ENCODE data around the gene RNF20.
"Not testable (repeated sequence)": the region's sequence is repeated elsewhere in the genome, so short reads cannot be mapped to it uniquely, and the experiment has no call there.

The RNF20 gene

DNA sequence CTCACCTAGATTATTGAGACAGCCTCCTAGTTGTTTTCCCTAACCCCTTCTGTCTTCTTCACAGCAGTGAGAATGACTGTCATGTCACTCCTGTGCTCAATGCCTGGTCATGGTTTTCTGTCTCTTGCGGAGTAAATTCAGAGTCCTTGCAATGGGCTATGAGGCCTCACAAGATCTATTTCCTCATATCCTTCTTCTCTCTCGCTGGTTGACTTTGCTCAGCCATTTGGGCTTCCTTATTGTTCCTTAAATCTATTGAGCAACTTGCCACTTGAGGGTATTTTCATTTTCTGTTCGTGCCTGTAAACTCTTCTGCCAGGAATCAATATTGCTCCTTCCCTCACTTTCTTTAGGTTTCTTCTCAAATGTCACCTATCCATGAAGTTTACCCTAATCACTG, 52.1 kb downstream of the RNF20 start:
- Histone ChIP-seq H3K4me1 (no peaks in the 10 kb centered on the region), H3K27me3 (ENCODE audit: low read depth) (no peaks in the 10 kb centered on the region), H3K9me3 (no peaks in the 10 kb centered on the region), H3K36me3 (replicated peaks) (no peaks in the 10 kb centered on the region), H3K4me3 (no peak overlapping the region)
- in situ Hi-C loops (cut with MboI; ENCODE audit: low sequenced_read_pairs), result no loop called here
- no peak for DNase-seq (ENCODE audit: low spot score in 2 of 2)

DNA sequence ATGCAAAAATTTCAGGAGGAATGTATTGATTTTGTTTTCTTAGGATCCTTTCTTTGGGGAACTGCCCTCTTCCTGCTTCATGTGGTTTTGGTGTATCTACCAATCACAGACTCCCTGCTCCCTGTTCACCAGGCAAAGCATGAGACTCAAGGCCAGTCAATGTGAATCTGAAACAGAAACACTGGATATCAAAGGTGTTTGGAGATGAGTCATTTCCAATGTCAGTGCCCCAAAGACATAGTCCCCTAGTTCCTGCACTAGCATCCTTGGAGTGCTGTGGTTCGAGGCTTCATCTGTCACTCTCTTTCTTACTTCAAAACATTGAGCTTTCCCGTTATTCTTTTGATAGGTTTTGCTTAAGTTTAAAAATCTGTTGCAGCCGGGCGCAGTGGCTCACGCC, 53.0 kb downstream of the RNF20 start:
- in situ Hi-C loops (cut with MboI; ENCODE audit: low sequenced_read_pairs), result no loop called here

DNA sequence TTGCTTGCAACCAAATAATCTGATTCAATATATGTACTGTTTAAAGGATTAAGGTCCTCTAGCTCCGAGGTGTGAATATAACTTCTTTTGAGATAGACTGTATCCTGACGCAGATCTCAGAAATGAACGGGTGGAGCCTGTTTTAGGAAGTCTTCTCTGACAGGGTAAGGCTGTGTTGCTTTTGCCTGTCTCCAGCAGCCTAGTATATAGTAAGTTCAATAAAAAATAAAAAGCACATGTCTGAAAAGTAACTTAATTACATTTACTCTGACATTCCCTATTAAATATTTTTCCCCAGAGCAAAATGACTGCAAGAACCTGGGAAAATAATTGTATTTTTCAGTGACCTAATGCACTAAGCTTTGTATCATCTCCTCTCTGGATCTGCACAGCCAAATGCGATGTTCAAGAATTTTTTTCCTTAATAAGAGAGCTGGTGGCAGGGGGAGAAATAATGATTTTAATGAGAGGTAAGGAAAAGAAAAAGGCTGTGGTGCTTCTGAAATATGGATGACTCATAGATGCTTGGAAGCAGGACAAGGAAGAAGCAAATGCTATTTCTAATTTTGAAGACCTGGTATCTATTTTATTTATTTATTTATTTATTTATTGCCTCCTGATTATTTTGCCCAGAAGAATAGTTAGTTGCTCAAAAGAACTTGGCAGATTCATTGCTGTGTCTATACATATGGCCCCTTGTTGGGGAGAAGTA, 53.8 kb downstream of the RNF20 start:
- in situ Hi-C loops (cut with MboI; ENCODE audit: low sequenced_read_pairs), result no loop called here
- H3K4me3 ChIP-seq, result no peak overlapping the region
- H3K36me3 ChIP-seq (replicated peaks), result no peaks in the 10 kb centered on the region
- H3K9me3 ChIP-seq, result no peaks in the 10 kb centered on the region
- no peaks in the 10 kb centered on the region for H3K27me3 ChIP-seq (ENCODE audit: low read depth)
- no peak for DNase-seq (ENCODE audit: low spot score in 2 of 2)
- H3K4me1 ChIP-seq, result peaks cover 4% of the 10 kb centered on the region; the same call in 1 of the 2 replicates

More for the DNA sequence above, 53.0 kb downstream of the RNF20 start:
- Histone ChIP-seq H3K9me3 (no peaks in the 10 kb centered on the region), H3K4me1 (peaks cover 3% of the 10 kb centered on the region; the same call in 1 of the 2 replicates), H3K4me3 (no peak overlapping the region), H3K36me3 (replicated peaks) (no peaks in the 10 kb centered on the region), H3K27me3 (ENCODE audit: low read depth) (no peaks in the 10 kb centered on the region)
- DNase-seq (ENCODE audit: low spot score in 2 of 2), result no peak

DNA sequence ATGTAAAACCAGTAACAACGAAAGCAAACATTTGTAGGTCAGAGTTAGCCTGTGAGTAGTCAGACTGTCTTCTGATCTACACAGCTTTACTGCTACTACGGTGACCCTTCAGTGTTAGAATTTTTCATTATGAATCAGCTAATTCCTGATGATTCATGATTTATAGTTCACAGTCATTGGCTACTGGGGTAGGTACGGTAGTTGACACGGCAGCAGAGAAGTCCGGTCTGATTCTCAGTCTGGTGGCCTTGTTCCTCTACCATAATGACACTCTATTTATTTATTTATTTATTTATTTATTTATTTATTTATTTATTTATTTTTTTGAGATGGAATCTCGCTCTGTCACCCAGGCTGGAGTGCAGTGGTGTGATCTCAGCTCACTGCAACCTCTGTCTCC, 56.4 kb downstream of the RNF20 start:
- DNase-seq (ENCODE audit: low spot score in 2 of 2); H3K36me3 ChIP-seq (replicated peaks); H3K4me3 ChIP-seq; H3K9me3 ChIP-seq; H3K4me1 ChIP-seq; in situ Hi-C loops (cut with MboI; ENCODE audit: low sequenced_read_pairs); H3K27me3 ChIP-seq (ENCODE audit: low read depth): not testable (repeated sequence)

DNA sequence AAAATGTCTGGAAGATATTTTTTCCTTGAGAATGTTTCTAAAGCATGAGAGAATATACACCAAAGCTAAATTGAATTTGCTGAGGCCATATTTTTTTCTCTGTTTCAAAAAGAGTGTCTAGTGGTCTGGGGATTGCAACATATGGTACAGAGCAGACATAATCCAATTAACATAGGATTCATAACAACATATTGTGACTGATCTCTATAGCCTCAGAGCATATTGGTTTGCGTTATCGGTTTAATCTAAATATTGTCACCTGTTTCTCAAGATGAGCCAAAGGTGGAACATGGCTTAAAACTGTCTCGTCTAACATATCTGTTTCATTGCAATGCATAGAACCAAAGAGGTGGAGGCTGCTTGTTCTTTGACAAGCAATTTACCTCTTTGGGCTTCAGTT, 57.2 kb downstream of the RNF20 start:
- no peak for DNase-seq (ENCODE audit: low spot score in 2 of 2)
- Histone ChIP-seq H3K4me1 (peaks cover 4% of the 10 kb centered on the region; the same call in 1 of the 2 replicates), H3K36me3 (replicated peaks) (no peaks in the 10 kb centered on the region), H3K27me3 (ENCODE audit: low read depth) (no peaks in the 10 kb centered on the region), H3K4me3 (no peak overlapping the region), H3K9me3 (no peaks in the 10 kb centered on the region)
- in situ Hi-C loops (cut with MboI; ENCODE audit: low sequenced_read_pairs), result no loop called here

DNA sequence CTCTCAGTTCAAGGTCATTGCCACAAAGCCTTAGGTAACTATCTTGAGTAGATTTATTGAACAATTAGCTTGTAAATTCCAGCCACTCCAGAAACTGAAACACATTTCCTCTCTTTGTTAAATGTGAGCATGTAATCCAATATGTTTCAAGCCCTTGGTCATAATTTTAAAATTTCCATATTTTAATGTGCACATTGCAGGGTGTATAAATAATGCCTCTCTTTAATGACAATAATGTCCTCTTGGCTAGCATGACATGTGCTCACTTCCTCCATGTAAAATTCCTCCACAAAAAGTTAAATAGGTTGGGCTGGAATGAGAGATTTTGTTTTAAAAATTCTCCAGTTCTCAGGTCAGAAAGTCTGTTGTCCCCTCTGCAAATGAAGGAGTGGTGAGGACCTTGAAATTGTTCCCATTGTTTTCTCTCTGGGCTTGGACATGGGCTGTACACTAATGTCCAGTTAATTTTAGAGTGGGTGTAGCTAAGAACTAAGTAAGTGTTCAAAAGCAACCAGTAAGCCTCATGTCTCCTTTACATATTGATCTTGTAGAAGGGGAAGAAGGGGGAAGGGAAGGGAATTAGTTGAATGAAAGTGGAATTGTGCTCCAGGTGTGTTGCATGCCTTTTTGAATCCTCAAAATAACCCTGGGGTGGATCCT, 58.3 kb downstream of the RNF20 start:
- no peak overlapping the region for H3K4me3 ChIP-seq
- in situ Hi-C loops (cut with MboI; ENCODE audit: low sequenced_read_pairs), result no loop called here
- no peaks in the 10 kb centered on the region for H3K9me3 ChIP-seq
- no peaks in the 10 kb centered on the region for H3K27me3 ChIP-seq (ENCODE audit: low read depth)
- peaks cover 4% of the 10 kb centered on the region; the same call in 1 of the 2 replicates for H3K4me1 ChIP-seq
- H3K36me3 ChIP-seq (replicated peaks), result no peaks in the 10 kb centered on the region
- DNase-seq (ENCODE audit: low spot score in 2 of 2), result no peak

DNA sequence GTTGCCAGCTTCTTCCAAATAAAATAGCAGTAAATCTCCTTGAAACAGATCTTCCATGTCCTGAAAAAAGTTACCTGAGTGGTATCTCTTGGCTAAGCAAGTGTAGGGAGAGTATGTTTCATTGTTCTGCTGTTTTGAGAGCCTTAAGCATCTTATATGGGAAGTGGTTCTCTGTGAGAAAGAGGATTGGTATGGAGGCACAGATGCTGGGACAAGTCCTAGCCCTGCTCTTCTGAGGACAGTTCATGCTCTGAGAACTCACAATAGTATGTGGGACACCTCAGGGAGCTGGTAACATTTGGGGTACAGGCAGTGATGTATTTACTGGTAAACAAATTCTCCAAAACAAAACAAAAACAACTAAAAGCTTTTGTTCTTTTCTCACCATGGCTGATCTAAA, 59.1 kb downstream of the RNF20 start:
- Histone ChIP-seq H3K27me3 (ENCODE audit: low read depth) (no peaks in the 10 kb centered on the region), H3K9me3 (no peaks in the 10 kb centered on the region), H3K4me1 (peaks cover 4% of the 10 kb centered on the region; the same call in 1 of the 2 replicates), H3K36me3 (replicated peaks) (no peaks in the 10 kb centered on the region), H3K4me3 (no peak overlapping the region)
- no peak for DNase-seq (ENCODE audit: low spot score in 2 of 2)
- in situ Hi-C loops (cut with MboI; ENCODE audit: low sequenced_read_pairs), result no loop called here

DNA sequence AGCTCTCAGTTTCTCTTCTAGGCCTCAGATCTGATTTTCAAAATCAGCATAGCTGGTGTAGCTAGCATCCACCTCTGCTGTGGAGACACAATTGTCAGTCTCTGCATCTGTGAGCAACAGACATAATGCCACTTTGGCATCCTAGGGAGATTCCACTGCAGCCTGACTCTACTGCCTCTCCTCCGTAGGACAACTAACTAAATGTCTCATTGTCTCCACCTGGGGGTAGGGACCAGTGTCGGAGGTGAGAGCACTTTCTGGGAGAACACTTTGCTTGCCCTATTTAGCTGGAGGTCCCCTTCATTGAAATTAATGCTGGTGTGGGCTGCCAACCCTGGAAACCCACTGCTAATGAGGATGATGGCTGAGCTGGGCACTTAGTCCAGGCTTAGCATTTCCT, 59.7 kb downstream of the RNF20 start:
- in situ Hi-C loops (cut with MboI; ENCODE audit: low sequenced_read_pairs), result no loop called here
- H3K4me1 ChIP-seq, result peaks cover 4% of the 10 kb centered on the region; the same call in 1 of the 2 replicates
- no peak for DNase-seq (ENCODE audit: low spot score in 2 of 2)
- H3K27me3 ChIP-seq (ENCODE audit: low read depth), result no peaks in the 10 kb centered on the region
- H3K4me3 ChIP-seq, result no peak overlapping the region
- H3K36me3 ChIP-seq (replicated peaks), result no peaks in the 10 kb centered on the region
- H3K9me3 ChIP-seq, result no peaks in the 10 kb centered on the region

DNA sequence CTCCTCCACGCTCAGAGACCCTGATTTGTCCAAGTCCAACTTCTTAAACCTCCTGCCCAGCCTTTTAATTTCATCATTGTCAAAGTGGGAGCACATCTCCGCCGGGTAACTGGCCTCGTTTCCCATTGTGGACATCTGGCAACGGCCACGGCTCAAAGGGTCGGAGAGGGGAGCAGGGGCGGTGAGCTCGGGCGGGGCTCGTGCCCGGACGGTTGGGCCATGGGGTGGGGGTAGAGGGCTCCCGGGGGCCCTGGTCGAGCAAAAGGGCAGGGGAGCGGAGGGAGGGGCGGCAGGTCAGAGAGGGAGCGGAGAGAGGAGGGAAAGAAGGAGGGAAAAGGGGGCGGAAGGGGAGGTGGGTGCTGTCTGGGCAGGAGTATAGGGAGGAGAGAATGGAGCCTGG, 61.1 kb downstream of the RNF20 start, which contains the start of gene PPP3R2:
Gene PPP3R2, minus strand, starts transcription at position 174 of the 400 bp plus-strand sequence. Its CDS starts 48 bp downstream, at position 126.
- no peaks in the 10 kb centered on the region for H3K36me3 ChIP-seq (replicated peaks)
- no peaks in the 10 kb centered on the region for H3K27me3 ChIP-seq (ENCODE audit: low read depth)
- in situ Hi-C loops (cut with MboI; ENCODE audit: low sequenced_read_pairs), result no loop called here
- H3K4me1 ChIP-seq, result peaks cover 4% of the 10 kb centered on the region; the same call in 1 of the 2 replicates
- DNase-seq (ENCODE audit: low spot score in 2 of 2), result no peak
- no peak within 1 kb of the TSS for H3K4me3 ChIP-seq
- H3K9me3 ChIP-seq, result no peaks in the 10 kb centered on the region

DNA sequence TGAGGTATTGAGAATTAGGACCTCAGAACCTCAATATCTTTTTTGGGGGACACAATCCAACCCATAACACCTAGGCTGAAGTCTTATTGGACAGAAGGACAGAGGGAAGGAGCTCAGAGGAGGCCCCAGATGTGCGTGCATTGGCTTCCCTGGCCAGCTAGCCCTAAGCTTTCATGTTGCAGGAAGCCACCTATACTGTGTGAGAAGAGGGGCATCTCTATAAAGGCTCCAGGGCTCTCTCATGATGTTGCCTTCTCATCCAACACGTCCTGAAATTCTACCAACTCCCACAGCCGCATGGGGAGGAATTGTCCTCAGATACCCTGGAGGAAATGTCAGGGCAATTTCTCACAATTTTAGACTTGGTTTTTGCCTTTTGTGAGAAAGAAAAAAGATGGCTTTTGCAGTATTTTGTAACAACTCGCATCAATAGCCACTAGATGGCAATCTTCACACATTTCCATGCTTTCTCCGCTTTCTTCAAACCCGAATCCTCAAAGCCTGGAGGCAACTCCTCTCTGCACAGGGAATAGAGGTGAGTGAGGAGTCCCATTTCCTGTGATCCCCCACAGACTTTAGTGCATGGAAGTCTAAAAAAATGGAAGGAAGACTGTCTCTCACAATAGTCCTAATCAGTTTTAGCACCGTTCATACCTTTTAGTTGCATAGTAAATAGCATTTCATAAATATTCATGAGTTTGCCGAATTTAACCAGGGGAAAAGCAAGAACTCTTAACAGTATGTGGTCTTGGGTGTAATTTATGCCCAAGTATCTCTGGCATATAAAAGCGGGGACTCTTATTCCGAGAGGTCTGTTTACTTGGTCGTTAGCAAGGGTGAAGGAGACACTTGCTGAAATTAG, 68.5 kb downstream of the RNF20 start:
- Histone ChIP-seq H3K36me3 (replicated peaks) (no peaks in the 10 kb centered on the region), H3K9me3 (no peaks in the 10 kb centered on the region), H3K4me3 (no peak overlapping the region), H3K4me1 (no peaks in the 10 kb centered on the region), H3K27me3 (ENCODE audit: low read depth) (peaks cover 11% of the 10 kb centered on the region; the same call in 1 of the 2 replicates)
- DNase-seq (ENCODE audit: low spot score in 2 of 2), result peak; percentile 46 to 52
- in situ Hi-C loops (cut with MboI; ENCODE audit: low sequenced_read_pairs), result no loop called here

DNA sequence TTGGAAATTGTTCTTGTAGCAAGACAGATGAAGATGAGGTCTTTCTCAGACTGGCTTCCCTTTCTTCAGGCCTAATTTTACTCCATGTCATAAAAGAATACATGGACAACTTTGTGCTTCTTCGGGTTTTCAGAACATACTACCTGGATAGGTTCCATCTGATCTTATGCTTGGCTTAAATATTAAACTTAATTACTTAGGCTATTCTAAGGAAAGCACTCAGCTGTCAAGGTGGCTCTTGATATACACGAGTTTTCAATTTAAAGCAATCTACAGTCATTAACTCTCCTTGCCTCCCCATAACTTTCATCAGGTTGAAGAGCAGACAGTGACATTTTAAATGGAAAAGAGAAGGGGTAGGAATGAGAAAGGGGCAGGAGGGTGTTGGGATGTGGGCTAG, 70.6 kb downstream of the RNF20 start:
- no peaks in the 10 kb centered on the region for H3K9me3 ChIP-seq
- no peaks in the 10 kb centered on the region for H3K4me1 ChIP-seq
- in situ Hi-C loops (cut with MboI; ENCODE audit: low sequenced_read_pairs), result no loop called here
- H3K27me3 ChIP-seq (ENCODE audit: low read depth), result peaks cover 11% of the 10 kb centered on the region; the same call in 1 of the 2 replicates
- H3K4me3 ChIP-seq, result no peak overlapping the region
- no peak for DNase-seq (ENCODE audit: low spot score in 2 of 2)
- H3K36me3 ChIP-seq (replicated peaks), result no peaks in the 10 kb centered on the region

DNA sequence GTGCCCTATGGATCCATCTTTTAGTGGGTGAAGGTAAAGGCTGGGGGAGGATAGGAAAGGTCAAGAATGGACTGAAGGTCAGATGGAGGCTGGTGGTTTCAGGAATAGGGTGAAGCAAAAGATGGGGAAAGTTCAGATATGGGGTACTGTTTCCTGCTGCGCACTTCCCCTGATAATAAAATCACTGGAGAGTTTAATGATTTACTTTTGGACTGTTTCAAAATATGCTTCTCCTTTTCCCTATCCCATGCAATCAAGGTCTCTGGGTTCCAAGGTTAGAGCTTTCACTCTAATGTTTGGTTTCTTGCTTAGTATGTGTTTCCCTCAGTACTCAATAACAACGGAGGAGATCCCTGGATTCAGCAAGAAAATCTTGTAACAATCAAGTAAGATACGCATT, 71.9 kb downstream of the RNF20 start:
- in situ Hi-C loops (cut with MboI; ENCODE audit: low sequenced_read_pairs), result no loop called here
- no peak for DNase-seq (ENCODE audit: low spot score in 2 of 2)
- H3K36me3 ChIP-seq (replicated peaks), result no peaks in the 10 kb centered on the region
- H3K27me3 ChIP-seq (ENCODE audit: low read depth), result peaks cover 9% of the 10 kb centered on the region; the same call in 1 of the 2 replicates
- no peaks in the 10 kb centered on the region for H3K9me3 ChIP-seq
- H3K4me3 ChIP-seq, result no peak overlapping the region
- no peaks in the 10 kb centered on the region for H3K4me1 ChIP-seq

Data from HAP-1 (cell line).